ENCODE data around the gene SCGB1D4. TPM values are rescaled to one million over a fixed set of nuclear protein-coding genes. Genes with fewer than 3 reads are reported as not detected.
A peak's percentile ranks its signal among the peaks of the same experiment; 100 is the strongest.
"Not testable (repeated sequence)": the region's sequence is repeated elsewhere in the genome, so short reads cannot be mapped to it uniquely, and the experiment has no call there.

Gene SCGB1D4, protein sequence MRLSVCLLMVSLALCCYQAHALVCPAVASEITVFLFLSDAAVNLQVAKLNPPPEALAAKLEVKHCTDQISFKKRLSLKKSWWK
- total RNA-seq = not detected
- long read RNA-seq = 0 reads

DNA sequence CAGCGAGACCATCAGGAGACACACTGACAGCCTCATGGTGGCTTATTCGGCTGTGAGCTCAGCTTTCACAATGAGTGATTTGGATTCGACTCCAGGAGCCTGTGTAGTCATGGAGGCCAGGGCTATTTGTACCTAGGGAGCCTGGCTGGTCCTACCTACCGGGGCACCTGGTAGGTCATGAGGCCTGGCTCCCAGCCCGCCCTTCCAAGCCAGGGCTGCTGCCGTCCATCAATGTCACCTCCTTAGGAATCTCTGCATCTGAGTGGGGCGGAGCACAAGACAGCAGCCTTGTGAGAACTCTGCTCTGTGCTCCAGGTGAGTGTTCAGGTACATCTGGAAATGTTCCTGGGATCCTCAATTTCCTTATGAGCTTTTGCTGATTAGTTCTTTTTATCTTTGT is at the start of gene SCGB1D4:
Gene SCGB1D4 (minus strand): TSS at position 101 of the 400 bp plus-strand sequence. CDS start 65 bp downstream, at position 36.
- no peak for ATAC-seq (ENCODE audit: poor library complexity)
- DNase-seq = no peak
- intact Hi-C loops (cut with DNase I) = no loop called here

DNA sequence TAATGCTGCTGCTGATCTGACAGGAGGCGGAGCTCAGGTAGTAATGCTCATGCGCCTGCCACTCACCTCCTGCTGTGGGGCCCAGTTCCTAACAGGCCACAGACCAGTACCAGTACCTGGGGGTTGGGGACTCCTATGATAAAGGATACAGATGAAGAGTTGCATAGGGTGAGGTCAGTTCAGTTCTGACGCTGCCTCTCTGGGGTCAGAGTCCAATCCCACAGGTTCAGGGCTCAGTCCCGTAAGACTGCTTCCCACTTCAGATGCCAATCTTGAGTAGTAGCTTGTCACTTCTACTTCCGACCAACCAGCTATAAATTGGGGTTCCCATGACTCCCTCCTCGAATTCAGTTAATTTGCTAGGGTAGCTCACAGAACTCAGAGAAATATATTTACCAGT is 47.0 kb upstream of the SCGB1D4 start:
- DNase-seq = no peak
- ATAC-seq (ENCODE audit: poor library complexity) = no peak
- intact Hi-C loops (cut with DNase I) = no loop called here

- ATAC-seq (ENCODE audit: poor library complexity) (no peak), DNase-seq (no peak)
- intact Hi-C loops (cut with DNase I) = no loop called here
Observed at GRCh38 chr11:62344210-62344609, 45.3 kb upstream of the SCGB1D4 start.

DNA sequence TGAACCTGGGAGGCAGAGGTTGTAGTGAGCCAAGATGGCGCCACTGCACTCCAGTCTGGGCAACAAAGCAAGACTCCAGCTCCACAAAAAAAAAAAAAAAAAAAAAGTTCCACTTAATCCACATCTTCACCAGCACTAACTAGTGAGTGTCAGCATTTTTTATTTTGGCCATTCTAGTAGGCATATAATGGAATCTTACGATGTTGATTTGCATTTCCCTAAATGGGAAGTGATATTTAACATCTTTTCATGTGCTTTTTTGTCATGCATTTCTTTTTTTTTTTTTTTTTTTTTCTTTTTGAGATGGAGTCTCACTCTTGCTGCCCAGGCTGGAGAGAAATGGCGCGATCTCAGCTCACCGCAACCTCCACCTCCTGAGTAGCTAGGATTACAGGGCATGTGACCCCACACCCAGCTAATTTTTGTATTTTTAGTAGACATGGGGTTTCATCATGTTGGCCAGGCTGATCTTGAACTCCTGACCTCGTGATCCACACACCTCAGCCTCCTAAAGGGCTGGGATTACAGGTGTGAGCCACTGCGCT is 44.8 kb upstream of the SCGB1D4 start:
- intact Hi-C loops (cut with DNase I); DNase-seq; ATAC-seq (ENCODE audit: poor library complexity): not testable (repeated sequence)

DNA sequence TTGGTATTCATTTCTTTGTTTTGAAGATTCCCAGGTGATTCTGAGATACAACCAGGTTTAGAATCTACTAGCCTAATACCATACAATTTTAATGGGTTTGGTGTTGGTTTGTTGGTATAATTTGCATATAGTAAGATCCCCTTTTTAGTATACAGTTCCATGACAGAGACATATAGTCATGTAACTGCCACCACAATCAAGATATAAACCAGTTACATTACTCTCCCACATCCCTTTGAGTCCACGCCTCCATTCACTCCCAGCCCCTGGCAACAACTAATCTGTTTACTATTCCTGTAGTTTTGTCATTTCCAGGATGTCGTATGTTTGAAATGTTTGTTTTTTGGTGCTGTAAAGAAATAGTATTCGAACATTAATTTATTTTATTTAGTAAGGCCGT is 42.7 kb upstream of the SCGB1D4 start:
- intact Hi-C loops (cut with DNase I) = no loop called here

DNA sequence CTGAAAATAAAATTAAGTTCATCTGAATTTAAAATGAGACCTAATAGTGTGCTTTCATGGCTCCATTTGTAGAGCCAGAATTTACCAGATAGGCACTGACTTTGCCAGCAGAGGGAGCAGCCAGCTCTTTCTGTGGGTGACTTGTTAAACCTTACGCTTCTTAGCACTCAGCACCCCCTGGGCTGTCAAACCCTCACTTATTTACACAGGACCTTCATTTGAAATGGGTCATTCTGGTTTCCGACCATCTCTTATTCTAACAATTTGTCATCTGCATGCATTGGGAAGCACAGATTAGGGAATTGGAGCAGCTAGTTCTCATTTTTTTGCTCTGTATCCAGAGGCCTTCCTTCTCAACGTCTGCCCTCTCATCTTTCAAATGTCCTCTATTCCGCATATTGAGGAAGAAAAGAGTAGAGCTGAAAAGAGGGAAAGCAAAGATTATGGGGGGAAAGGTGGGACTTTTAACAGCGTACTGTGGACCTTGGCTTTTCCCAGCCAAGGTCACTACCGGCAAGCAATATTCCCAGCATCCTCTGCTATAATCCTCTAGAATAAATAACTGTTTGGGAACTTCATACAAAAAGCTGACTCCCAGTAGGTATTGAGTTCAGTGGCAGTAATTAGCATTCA is 41.5 kb upstream of the SCGB1D4 start:
- ATAC-seq (ENCODE audit: poor library complexity) (peak; percentile 53), DNase-seq (peak; percentile 58)
- intact Hi-C loops (cut with DNase I) = no loop called here

More for the DNA sequence above, 42.7 kb upstream of the SCGB1D4 start:
- ATAC-seq (ENCODE audit: poor library complexity) (no peak), DNase-seq (no peak)

- intact Hi-C loops (cut with DNase I) = no loop called here
- ATAC-seq (ENCODE audit: poor library complexity) (no peak), DNase-seq (no peak)
Observed at GRCh38 chr11:62338218-62338617, 39.3 kb upstream of the SCGB1D4 start.

GRCh38 chr11:62337303-62338181 is 38.7 kb upstream of the SCGB1D4 start, which contains the start of gene ASRGL1:
ASRGL1 (plus strand) TSS chr11:62337448; CDS start chr11:62337978, 530 bp downstream.
- DNase-seq (peak; percentile 93), ATAC-seq (ENCODE audit: poor library complexity) (peak; percentile 97)
- intact Hi-C loops (cut with DNase I) = no loop called here

DNA sequence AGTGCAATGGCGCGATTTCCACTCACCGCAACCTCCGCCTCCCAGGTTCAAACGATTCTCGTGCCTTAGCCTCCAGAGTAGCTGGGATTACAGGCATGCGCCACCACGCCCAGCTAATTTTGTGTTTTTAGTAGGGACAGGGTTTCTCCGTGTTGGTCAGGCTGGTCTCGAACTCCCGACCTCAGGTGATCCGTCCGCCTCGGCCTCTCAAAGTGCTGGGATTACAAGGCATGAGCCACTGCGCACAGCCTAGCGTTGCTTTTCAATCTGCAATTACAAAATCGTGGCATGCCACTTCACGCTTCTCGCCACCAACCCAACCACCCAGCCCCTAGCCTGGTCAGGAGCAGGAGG is 38.1 kb upstream of the SCGB1D4 start:
- ATAC-seq (ENCODE audit: poor library complexity); DNase-seq; intact Hi-C loops (cut with DNase I): not testable (repeated sequence)

DNA sequence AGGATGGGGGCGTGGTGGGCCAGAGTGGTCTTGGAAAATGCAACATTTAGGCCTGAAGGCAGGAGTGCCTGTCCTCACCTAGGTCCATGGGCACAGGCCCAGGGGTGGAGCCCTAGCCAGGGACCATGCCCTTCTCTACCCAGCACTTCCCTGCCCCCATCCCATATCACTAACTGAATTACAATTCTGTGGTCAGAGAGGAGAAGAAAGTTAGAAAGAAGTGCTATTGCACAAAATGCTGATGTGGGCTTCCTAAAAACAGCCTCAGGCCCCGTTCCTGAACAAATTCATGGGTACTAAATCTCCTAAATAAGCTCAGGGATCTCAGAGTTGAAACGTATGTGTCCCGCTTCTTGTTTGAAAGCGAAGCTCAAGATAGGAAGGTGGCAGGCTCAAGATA is 34.9 kb upstream of the SCGB1D4 start:
- no peak for ATAC-seq (ENCODE audit: poor library complexity)
- intact Hi-C loops (cut with DNase I) = no loop called here
- no peak for DNase-seq

GRCh38 chr11:62331264-62331663 is 32.4 kb upstream of the SCGB1D4 start:
- intact Hi-C loops (cut with DNase I); ATAC-seq (ENCODE audit: poor library complexity); DNase-seq: not testable (repeated sequence)

GRCh38 chr11:62327541-62327940 is 28.7 kb upstream of the SCGB1D4 start:
- DNase-seq; intact Hi-C loops (cut with DNase I); ATAC-seq (ENCODE audit: poor library complexity): not testable (repeated sequence)

GRCh38 chr11:62326719-62327118 is 27.8 kb upstream of the SCGB1D4 start:
- DNase-seq; ATAC-seq (ENCODE audit: poor library complexity); intact Hi-C loops (cut with DNase I): not testable (repeated sequence)

- ATAC-seq (ENCODE audit: poor library complexity); DNase-seq; intact Hi-C loops (cut with DNase I): not testable (repeated sequence)
Observed at GRCh38 chr11:62325781-62326180, 26.9 kb upstream of the SCGB1D4 start.

GRCh38 chr11:62324731-62325556 is 26.1 kb upstream of the SCGB1D4 start:
- intact Hi-C loops (cut with DNase I) = no loop called here
- ATAC-seq (ENCODE audit: poor library complexity) (peak; percentile 55), DNase-seq (peak; percentile 69)

DNA sequence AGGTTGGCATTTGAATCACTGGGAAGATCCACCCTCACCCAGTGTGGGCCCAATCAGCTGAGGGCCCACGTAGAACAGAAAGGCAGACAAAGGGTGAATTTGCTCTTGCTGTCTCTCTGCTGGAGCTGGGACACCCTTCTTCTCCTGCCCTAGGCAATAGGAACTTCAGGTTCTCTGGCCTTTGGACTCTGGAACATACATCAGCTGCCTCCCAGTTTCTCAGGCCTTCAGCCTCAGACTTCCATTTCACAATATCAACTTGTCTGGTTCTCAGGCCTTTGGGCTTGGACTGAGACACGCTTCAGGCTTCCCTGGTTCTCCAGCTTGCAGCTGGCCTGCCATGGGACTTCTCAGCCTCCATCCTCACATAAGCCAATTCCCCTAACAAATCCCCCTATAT is 23.6 kb upstream of the SCGB1D4 start:
- intact Hi-C loops (cut with DNase I) = no loop called here
- no peak for ATAC-seq (ENCODE audit: poor library complexity)

DNA sequence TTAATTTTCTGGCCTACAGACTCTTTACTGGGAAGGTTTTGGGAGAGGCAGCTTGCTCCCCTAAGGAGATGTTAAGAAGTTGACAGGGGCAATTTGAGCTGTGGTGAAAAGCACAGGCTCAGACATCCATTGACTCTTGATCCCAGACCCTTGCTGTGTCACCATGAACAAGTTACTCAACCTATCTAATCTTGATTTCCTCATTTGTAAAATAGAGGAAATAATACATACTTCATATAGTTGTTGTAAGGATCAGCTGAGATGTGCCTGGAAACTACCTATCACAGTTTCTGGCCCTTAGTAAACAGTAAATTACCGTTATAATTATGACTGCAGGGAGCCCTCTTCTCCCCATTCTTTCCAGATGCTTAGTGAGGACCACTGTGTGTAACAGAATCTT is 16.6 kb upstream of the SCGB1D4 start:
- no peak for ATAC-seq (ENCODE audit: poor library complexity)
- DNase-seq = no peak
- intact Hi-C loops (cut with DNase I) = no loop called here

More for the DNA sequence above, 23.6 kb upstream of the SCGB1D4 start:
- DNase-seq = no peak

- ATAC-seq (ENCODE audit: poor library complexity) (no peak), DNase-seq (no peak)
- intact Hi-C loops (cut with DNase I) = loop anchor here (5.0 kb wide), 1 partner anchor 138 kb away; no protein-coding TSS in a partner anchor
Observed at GRCh38 chr11:62309991-62310390, 11.1 kb upstream of the SCGB1D4 start.

Data from Right ventricle myocardium superior (tissue), 1 donor.